ENCODE data around the gene CPVL.

CPVL gene

GRCh38 chr7:29146057-29146706 is at the start of gene CPVL:
Gene CPVL (minus strand): TSS chr7:29146537. CDS start chr7:29121061, 25,476 bp downstream.
- DNase-seq (ENCODE audit: low spot score): peak; percentile 75

- peak; percentile 77 for DNase-seq (ENCODE audit: low spot score)
Measured at GRCh38 chr7:29194594-29195427, 48.5 kb upstream of the CPVL start, which contains the start of gene CHN2. Gene CHN2 (plus strand): TSS chr7:29194775.

GRCh38 chr7:29194206-29194593 is 47.9 kb upstream of the CPVL start:
- no peak for DNase-seq (ENCODE audit: low spot score)

GRCh38 chr7:29193316-29194205 is 47.2 kb upstream of the CPVL start:
- no peak for DNase-seq (ENCODE audit: low spot score)

GRCh38 chr7:29192811-29193210 is 46.5 kb upstream of the CPVL start:
- no peak for DNase-seq (ENCODE audit: low spot score)

GRCh38 chr7:29192323-29192722 is 46.0 kb upstream of the CPVL start:
- no peak for DNase-seq (ENCODE audit: low spot score)

GRCh38 chr7:29190349-29191045 is 44.2 kb upstream of the CPVL start:
- no peak for DNase-seq (ENCODE audit: low spot score)

GRCh38 chr7:29189743-29190201 is 43.4 kb upstream of the CPVL start:
- peak; percentile 84 for DNase-seq (ENCODE audit: low spot score)

- DNase-seq (ENCODE audit: low spot score): no peak
Measured at GRCh38 chr7:29185613-29186012, 39.3 kb upstream of the CPVL start.

GRCh38 chr7:29184599-29184998 is 38.3 kb upstream of the CPVL start:
- DNase-seq (ENCODE audit: low spot score): no peak

- no peak for DNase-seq (ENCODE audit: low spot score)
Measured at GRCh38 chr7:29179115-29179514, 32.8 kb upstream of the CPVL start.

- no peak for DNase-seq (ENCODE audit: low spot score)
Measured at GRCh38 chr7:29177963-29178600, 31.7 kb upstream of the CPVL start.

GRCh38 chr7:29173458-29173857 is 27.1 kb upstream of the CPVL start:
- no peak for DNase-seq (ENCODE audit: low spot score)

GRCh38 chr7:29170781-29171180 is 24.4 kb upstream of the CPVL start:
- DNase-seq (ENCODE audit: low spot score): no peak

- DNase-seq (ENCODE audit: low spot score): no peak
Measured at GRCh38 chr7:29167721-29168120, 21.4 kb upstream of the CPVL start.

GRCh38 chr7:29163854-29164253 is 17.5 kb upstream of the CPVL start:
- no peak for DNase-seq (ENCODE audit: low spot score)

- DNase-seq (ENCODE audit: low spot score): no peak
Measured at GRCh38 chr7:29162577-29162976, 16.2 kb upstream of the CPVL start.

GRCh38 chr7:29161231-29161630 is 14.9 kb upstream of the CPVL start:
- DNase-seq (ENCODE audit: low spot score): no peak

- DNase-seq (ENCODE audit: low spot score): no peak
Measured at GRCh38 chr7:29160080-29160479, 13.7 kb upstream of the CPVL start.

- DNase-seq (ENCODE audit: low spot score): no peak
Measured at GRCh38 chr7:29158795-29159423, 12.6 kb upstream of the CPVL start.

All from ecto neural progenitor cell (in vitro differentiated cells).